ENCODE measurements around the gene ALAS1. TPM values are rescaled to one million over a fixed set of nuclear protein-coding genes. Genes with fewer than 3 reads are reported as not detected.
"Not testable (repeated sequence)": the region's sequence is repeated elsewhere in the genome, so short reads cannot be mapped to it uniquely, and the experiment has no call there.

The ALAS1 gene
- total RNA-seq, 6 experiments from 2014 or later, result 73.4 to 783 (median 147) TPM

DNA sequence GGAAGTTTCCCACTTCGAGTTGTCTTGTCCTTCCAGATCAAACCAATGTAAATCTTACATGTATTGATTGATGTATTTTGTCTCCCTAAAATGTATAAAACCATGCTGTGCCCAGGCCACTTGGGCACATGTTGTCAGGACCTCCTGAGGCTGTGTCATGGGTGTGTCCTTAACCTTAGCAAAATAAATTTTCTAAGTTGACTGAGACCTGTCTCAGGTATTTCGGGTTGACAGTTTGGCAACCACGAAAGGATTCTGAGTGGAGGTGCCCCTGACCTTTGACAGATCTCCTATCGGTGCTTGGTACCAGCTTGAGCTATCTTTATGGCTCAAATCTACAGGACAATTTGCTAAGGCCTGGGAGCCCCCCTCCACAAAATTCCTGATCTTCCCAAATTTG is 42.0 kb upstream of the ALAS1 start:
- Histone ChIP-seq H3K27ac (no peak overlapping the region), H3K4me1 (peaks cover 0 to 22% (median 7%) of the 10 kb centered on the region in 4 donors), H3K27me3 (no peaks in the 10 kb centered on the region), H3K9me3 (no peaks in the 10 kb centered on the region), H3K4me3 (no peak overlapping the region), H3K36me3 (no peaks in the 10 kb centered on the region)
- ATAC-seq (no peak), DNase-seq (no peak)
- intact Hi-C loops (cut with DNase I), result no loop called here
- 46% methylated on average over 2 of the region's 4 CpGs for WGBS (ENCODE audit: insufficient coverage, low coverage, low lambda C conversion rate, missing lambda C conversion rate)
- TF ChIP-seq, protein P1, sequence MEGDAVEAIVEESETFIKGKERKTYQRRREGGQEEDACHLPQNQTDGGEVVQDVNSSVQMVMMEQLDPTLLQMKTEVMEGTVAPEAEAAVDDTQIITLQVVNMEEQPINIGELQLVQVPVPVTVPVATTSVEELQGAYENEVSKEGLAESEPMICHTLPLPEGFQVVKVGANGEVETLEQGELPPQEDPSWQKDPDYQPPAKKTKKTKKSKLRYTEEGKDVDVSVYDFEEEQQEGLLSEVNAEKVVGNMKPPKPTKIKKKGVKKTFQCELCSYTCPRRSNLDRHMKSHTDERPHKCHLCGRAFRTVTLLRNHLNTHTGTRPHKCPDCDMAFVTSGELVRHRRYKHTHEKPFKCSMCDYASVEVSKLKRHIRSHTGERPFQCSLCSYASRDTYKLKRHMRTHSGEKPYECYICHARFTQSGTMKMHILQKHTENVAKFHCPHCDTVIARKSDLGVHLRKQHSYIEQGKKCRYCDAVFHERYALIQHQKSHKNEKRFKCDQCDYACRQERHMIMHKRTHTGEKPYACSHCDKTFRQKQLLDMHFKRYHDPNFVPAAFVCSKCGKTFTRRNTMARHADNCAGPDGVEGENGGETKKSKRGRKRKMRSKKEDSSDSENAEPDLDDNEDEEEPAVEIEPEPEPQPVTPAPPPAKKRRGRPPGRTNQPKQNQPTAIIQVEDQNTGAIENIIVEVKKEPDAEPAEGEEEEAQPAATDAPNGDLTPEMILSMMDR (IDR thresholded peaks at IDR 0.05), result no peak
- no peak for TF ChIP-seq POLR2A (IDR thresholded peaks at IDR 0.05)

DNA sequence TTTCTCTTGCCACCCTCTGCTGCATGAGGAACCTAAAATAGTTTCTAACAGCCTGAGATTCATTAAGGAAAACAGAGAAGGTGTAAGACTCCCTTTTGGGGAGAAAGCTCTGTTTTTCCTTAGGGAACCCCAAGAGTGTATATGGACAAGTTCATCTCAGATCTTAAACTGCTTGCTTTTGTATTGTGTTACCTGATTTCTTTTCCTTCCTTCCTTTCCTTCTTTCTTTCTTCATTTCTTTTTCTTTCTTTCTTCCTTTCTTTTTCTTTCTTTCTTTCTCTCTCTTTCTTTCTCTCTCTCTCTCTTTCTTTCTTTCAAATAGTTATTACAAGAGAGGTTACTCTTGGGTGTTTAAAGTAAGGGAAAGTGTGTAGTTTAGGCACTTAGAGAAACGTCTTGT is 38.5 kb upstream of the ALAS1 start:
- Histone ChIP-seq H3K27ac (no peak overlapping the region), H3K9me3 (no peaks in the 10 kb centered on the region), H3K27me3 (no peaks in the 10 kb centered on the region), H3K4me1 (peaks cover 0 to 10% (median 0%) of the 10 kb centered on the region in 4 donors), H3K4me3 (no peak overlapping the region), H3K36me3 (no peaks in the 10 kb centered on the region)
- TF ChIP-seq POLR2A (IDR thresholded peaks at IDR 0.05), result no peak
- TF ChIP-seq, protein P1 (IDR thresholded peaks at IDR 0.05), result no peak
- intact Hi-C loops (cut with DNase I), result no loop called here
- no peak for DNase-seq
- WGBS (ENCODE audit: insufficient coverage, low coverage, low lambda C conversion rate, missing lambda C conversion rate), result 12% methylated on average over 1 of the region's 1 CpG
- no peak for ATAC-seq

- WGBS (ENCODE audit: insufficient coverage, low coverage, low lambda C conversion rate, missing lambda C conversion rate), result 80% methylated on average over 2 of the region's 7 CpGs
- no peaks in the 10 kb centered on the region for H3K36me3 ChIP-seq
- peaks cover 0 to 8% (median 0%) of the 10 kb centered on the region in 4 donors for H3K4me1 ChIP-seq
- ATAC-seq, result peak in 2 of 4 donors; percentile 14 to 51
- H3K9me3 ChIP-seq, result no peaks in the 10 kb centered on the region
- no peaks in the 10 kb centered on the region for H3K27me3 ChIP-seq
- no peak for TF ChIP-seq POLR2A (IDR thresholded peaks at IDR 0.05)
- TF ChIP-seq, protein P1 (IDR thresholded peaks at IDR 0.05), result no peak
- H3K27ac ChIP-seq, result no peak overlapping the region
- intact Hi-C loops (cut with DNase I), result no loop called here
- DNase-seq, result no peak
- H3K4me3 ChIP-seq, result no peak overlapping the region
Measured at GRCh38 chr3:52162250-52162872, 35.6 kb upstream of the ALAS1 start.

GRCh38 chr3:52167240-52167639 is 30.7 kb upstream of the ALAS1 start:
- H3K36me3 ChIP-seq, result no peaks in the 10 kb centered on the region
- H3K9me3 ChIP-seq, result no peaks in the 10 kb centered on the region
- intact Hi-C loops (cut with DNase I), result no loop called here
- TF ChIP-seq, protein P1 (IDR thresholded peaks at IDR 0.05), result no peak
- TF ChIP-seq POLR2A (IDR thresholded peaks at IDR 0.05), result no peak
- ATAC-seq (no peak), DNase-seq (no peak)
- 81% methylated on average over 9 of the region's 9 CpGs for WGBS (ENCODE audit: insufficient coverage, low coverage, low lambda C conversion rate, missing lambda C conversion rate)
- no peaks in the 10 kb centered on the region for H3K27me3 ChIP-seq
- H3K4me3 ChIP-seq, result no peak overlapping the region
- H3K27ac ChIP-seq, result no peak overlapping the region
- peaks cover 0 to 16% (median 0%) of the 10 kb centered on the region in 4 donors for H3K4me1 ChIP-seq

- H3K4me3 ChIP-seq; ATAC-seq; H3K36me3 ChIP-seq; DNase-seq; H3K9me3 ChIP-seq; intact Hi-C loops (cut with DNase I); H3K27me3 ChIP-seq: not testable (repeated sequence)
- WGBS (ENCODE audit: insufficient coverage, low coverage, low lambda C conversion rate, missing lambda C conversion rate), result 92% methylated on average over 3 of the region's 3 CpGs
- H3K27ac ChIP-seq, result peak overlapping the region in 1 of 3 donors; percentile 50
- peaks cover 0 to 16% (median 0%) of the 10 kb centered on the region in 4 donors for H3K4me1 ChIP-seq
Measured at GRCh38 chr3:52170217-52170616, 27.7 kb upstream of the ALAS1 start.
